H9 (cell line): Measurements from ENCODE around the gene CTSE. TPM values are rescaled to one million over a fixed set of nuclear protein-coding genes. Genes with fewer than 3 reads are reported as not detected.

Source experiments
- DNase-seq: peaks from one replicate; pipeline ENCODE4 v3.0.0-alpha.2; 2017
- H2AFZ ChIP-seq: one replicate; pipeline ENCODE4 v1.6.1; 2013; ENCODE audit warnings: mild to moderate bottlenecking, low read length, control low read depth, moderate library complexity
- H2AK5ac ChIP-seq: 2 replicates; pipeline ENCODE4 v1.6.1; 2013; ENCODE audit warnings: low read length, control low read depth, mixed read lengths; ENCODE audit not compliant: insufficient read length
- H2BK120ac ChIP-seq: one replicate; pipeline ENCODE4 v1.6.1; 2013; ENCODE audit warnings: low read depth, mild to moderate bottlenecking, low read length, control low read depth, inconsistent platforms; ENCODE audit not compliant: poor library complexity, severe bottlenecking
- H2BK12ac ChIP-seq: 2 replicates; pipeline ENCODE4 v1.6.1; 2013; ENCODE audit warnings: low read length, control low read depth, mixed read lengths, low read depth; ENCODE audit not compliant: insufficient read length
- H2BK15ac ChIP-seq: 2 replicates; pipeline ENCODE4 v1.6.1; 2013; ENCODE audit warnings: low read depth, low read length, control low read depth
- H2BK20ac ChIP-seq: one replicate; pipeline ENCODE4 v1.6.1; 2013; ENCODE audit warnings: low read depth, mild to moderate bottlenecking, low read length, control low read depth, inconsistent platforms; ENCODE audit not compliant: poor library complexity, severe bottlenecking
- H2BK5ac ChIP-seq: 2 replicates; pipeline ENCODE4 v1.6.1; 2013; ENCODE audit warnings: low read length, control low read depth, mixed read lengths; ENCODE audit not compliant: insufficient read length
- H3K14ac ChIP-seq: 2 replicates; pipeline ENCODE4 v1.6.1; 2013; ENCODE audit warnings: low read length, control low read depth; ENCODE audit not compliant: insufficient read depth
- H3K18ac ChIP-seq: 2 replicates; pipeline ENCODE4 v1.6.1; 2013; ENCODE audit warnings: low read depth, mild to moderate bottlenecking, mixed read lengths, low read length, control low read depth; ENCODE audit not compliant: insufficient read length
- H3K23ac ChIP-seq: 2 replicates; pipeline ENCODE4 v1.6.1; 2013; ENCODE audit warnings: low read length, control low read depth, mixed read lengths, low read depth; ENCODE audit not compliant: insufficient read length
- H3K23me2 ChIP-seq: 2 replicates; pipeline ENCODE4 v1.6.1; 2013; ENCODE audit warnings: low read depth, mild to moderate bottlenecking, mixed read lengths, low read length, control low read depth; ENCODE audit not compliant: insufficient read length, poor library complexity, severe bottlenecking
- H3K27ac ChIP-seq: 2 replicates; pipeline ENCODE4 v1.5.1; 2013; ENCODE audit warnings: low read length, control low read depth, mixed read lengths, low read depth; ENCODE audit not compliant: insufficient read length
- H3K27me3 ChIP-seq: 2 replicates; pipeline ENCODE4 v1.6.1; 2013; ENCODE audit warnings: low read length, control low read depth, inconsistent platforms; ENCODE audit not compliant: insufficient read depth
- H3K4ac ChIP-seq: 2 replicates; pipeline ENCODE4 v1.6.1; 2013; ENCODE audit warnings: low read depth, mild to moderate bottlenecking, control low read depth, inconsistent platforms, low read length, moderate library complexity
- H3K4me1 ChIP-seq: 2 replicates; pipeline ENCODE4 v1.6.1; 2013; ENCODE audit warnings: low read length, control low read depth, inconsistent platforms; ENCODE audit not compliant: insufficient read depth
- H3K4me2 ChIP-seq: 2 replicates; pipeline ENCODE4 v1.6.1; 2013; ENCODE audit warnings: low read length, control low read depth, mixed read lengths; ENCODE audit not compliant: insufficient read length, insufficient read depth
- H3K56ac ChIP-seq: 2 replicates; pipeline ENCODE4 v1.6.1; 2013; ENCODE audit warnings: low read depth, mild to moderate bottlenecking, mixed read lengths, low read length, control low read depth; ENCODE audit not compliant: insufficient read length
- H3K79me1 ChIP-seq: 2 replicates; pipeline ENCODE4 v1.6.1; 2013; ENCODE audit warnings: low read depth, mild to moderate bottlenecking, moderate library complexity, low read length, control low read depth, inconsistent platforms; ENCODE audit not compliant: insufficient read depth, poor library complexity, severe bottlenecking
- H3K79me2 ChIP-seq: 2 replicates; pipeline ENCODE4 v1.6.1; 2013; ENCODE audit warnings: low read length, control low read depth, inconsistent platforms; ENCODE audit not compliant: insufficient read depth
- H3K9ac ChIP-seq: 2 replicates; pipeline ENCODE4 v1.6.1; 2013; ENCODE audit warnings: low read length, control low read depth, mixed read lengths; ENCODE audit not compliant: insufficient read length; ENCODE audit errors: extremely low read depth
- H3K9me3 ChIP-seq: one replicate; pipeline ENCODE4 v1.6.1; 2013; ENCODE audit warnings: low read depth, low read length, inconsistent platforms; ENCODE audit not compliant: control insufficient read depth
- H3T11ph ChIP-seq: one replicate; pipeline ENCODE4 v1.6.1; 2013; ENCODE audit warnings: mild to moderate bottlenecking, low read length, control low read depth, inconsistent platforms
- H4K20me1 ChIP-seq: one replicate; pipeline ENCODE4 v1.6.1; 2013; ENCODE audit not compliant: control insufficient read depth, insufficient read length, insufficient read depth
- H4K5ac ChIP-seq: 2 replicates; pipeline ENCODE4 v1.6.1; 2013; ENCODE audit warnings: low read depth, mild to moderate bottlenecking, mixed read lengths, low read length, control low read depth; ENCODE audit not compliant: insufficient read length
- H4K8ac ChIP-seq: replicated peaks from 2 replicates; pipeline ENCODE4 v1.6.1; 2013; ENCODE audit warnings: low read length, control low read depth, mixed read lengths, low read depth; ENCODE audit not compliant: insufficient read length
- H4K91ac ChIP-seq: 2 replicates; pipeline ENCODE4 v1.6.1; 2013; ENCODE audit warnings: low read depth, mild to moderate bottlenecking, moderate library complexity, mixed read lengths, low read length, control low read depth; ENCODE audit not compliant: insufficient read length
- H3K27ac Mint-ChIP-seq, 3 experiments: 2 replicates in 2 of 3; 3 replicates in 1 of 3; pipeline ENCODE4 v1.8.0; 2020 to 2021; ENCODE audit warnings: mixed read lengths in 3 of 3, mild to moderate bottlenecking in 1 of 3, moderate library complexity in 1 of 3
- H3K27me3 Mint-ChIP-seq: 2 replicates; pipeline ENCODE4 v1.8.0; 2021; ENCODE audit warnings: low read depth, mild to moderate bottlenecking, moderate library complexity, mixed read lengths
- H3K36me3 Mint-ChIP-seq, 3 experiments: 2 replicates in 2 of 3; 3 replicates in 1 of 3; pipeline ENCODE4 v1.8.0; 2020 to 2021; ENCODE audit warnings: low read depth in 3 of 3, mixed read lengths in 3 of 3; ENCODE audit not compliant: insufficient read depth in 1 of 3
- H3K4me1 Mint-ChIP-seq, 2 experiments: 2 replicates each; pipeline ENCODE4 v1.8.0; 2020; ENCODE audit warnings: mixed read lengths in 2 of 2
- H3K4me3 Mint-ChIP-seq, 2 experiments: 2 replicates in 1 of 2; 3 replicates in 1 of 2; pipeline ENCODE4 v1.8.0; 2020 to 2021; ENCODE audit warnings: mild to moderate bottlenecking in 2 of 2, mixed read lengths in 2 of 2, moderate library complexity in 1 of 2
- H3K9me3 Mint-ChIP-seq, 2 experiments: 2 replicates in 1 of 2; 3 replicates in 1 of 2; pipeline ENCODE4 v1.8.0; 2020; ENCODE audit warnings: mild to moderate bottlenecking in 2 of 2, mixed read lengths in 2 of 2, moderate library complexity in 1 of 2
- WGBS: extraction: QIAGEN DNeasy Blood & Tissue Kit; methylation state at CpG from one replicate; pipeline ENCODE4 v1.1.7; 2013; ENCODE audit warnings: missing lambda C conversion rate, low lambda C conversion rate, mixed read lengths; ENCODE audit not compliant: insufficient read length; ENCODE audit errors: extremely low coverage; 5-methylcytosine and 5-hydroxymethylcytosine counted together
- total RNA-seq: library from RNA; stranded (reverse); gene quantifications from 2 replicates; pipeline ENCODE4 v1.2.1, GENCODE V29; 2021
- TF ChIP-seq, protein P1 (sequence below): fragments of 200-600 bp; sonication (generic); conservative IDR thresholded peaks from 3 replicates; pipeline ENCODE4 v1.8.0; 2021; ENCODE audit warnings: antibody characterized with exemption, mild to moderate bottlenecking

The CTSE gene
- total RNA-seq, 1 experiment from 2014 or later = not detected

DNA sequence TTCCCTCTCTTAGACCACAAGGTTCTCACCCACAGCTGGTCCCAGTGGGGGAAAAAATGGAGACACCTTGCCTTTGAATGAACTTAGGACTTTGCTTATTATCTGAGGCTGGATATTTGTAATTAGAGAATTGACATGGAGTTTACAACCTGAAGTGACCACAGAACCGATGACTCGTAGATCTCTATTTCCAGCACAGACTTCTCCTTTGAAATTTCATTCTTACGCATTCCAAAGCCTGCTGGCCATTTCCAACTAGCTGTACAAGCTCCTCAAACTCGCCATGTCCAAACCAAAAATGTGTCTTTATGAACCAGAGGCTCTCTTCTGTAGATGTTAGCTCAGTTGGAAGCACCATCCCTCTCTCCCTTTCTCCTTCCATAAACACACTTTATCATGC is 32.5 kb downstream of the CTSE start:
- no peaks in the 10 kb centered on the region for H3K79me1 ChIP-seq
- no peak overlapping the region for H3K4me3 Mint-ChIP-seq
- no peak overlapping the region for H2BK20ac ChIP-seq
- H3K4ac ChIP-seq = no peak overlapping the region
- H3K27me3 ChIP-seq = no peaks in the 10 kb centered on the region
- no peak overlapping the region for H2BK5ac ChIP-seq
- H3K9ac ChIP-seq = no peak overlapping the region
- TF ChIP-seq, protein P1, sequence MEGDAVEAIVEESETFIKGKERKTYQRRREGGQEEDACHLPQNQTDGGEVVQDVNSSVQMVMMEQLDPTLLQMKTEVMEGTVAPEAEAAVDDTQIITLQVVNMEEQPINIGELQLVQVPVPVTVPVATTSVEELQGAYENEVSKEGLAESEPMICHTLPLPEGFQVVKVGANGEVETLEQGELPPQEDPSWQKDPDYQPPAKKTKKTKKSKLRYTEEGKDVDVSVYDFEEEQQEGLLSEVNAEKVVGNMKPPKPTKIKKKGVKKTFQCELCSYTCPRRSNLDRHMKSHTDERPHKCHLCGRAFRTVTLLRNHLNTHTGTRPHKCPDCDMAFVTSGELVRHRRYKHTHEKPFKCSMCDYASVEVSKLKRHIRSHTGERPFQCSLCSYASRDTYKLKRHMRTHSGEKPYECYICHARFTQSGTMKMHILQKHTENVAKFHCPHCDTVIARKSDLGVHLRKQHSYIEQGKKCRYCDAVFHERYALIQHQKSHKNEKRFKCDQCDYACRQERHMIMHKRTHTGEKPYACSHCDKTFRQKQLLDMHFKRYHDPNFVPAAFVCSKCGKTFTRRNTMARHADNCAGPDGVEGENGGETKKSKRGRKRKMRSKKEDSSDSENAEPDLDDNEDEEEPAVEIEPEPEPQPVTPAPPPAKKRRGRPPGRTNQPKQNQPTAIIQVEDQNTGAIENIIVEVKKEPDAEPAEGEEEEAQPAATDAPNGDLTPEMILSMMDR = no peak
- no peak overlapping the region for H3K14ac ChIP-seq
- no peak overlapping the region for H4K91ac ChIP-seq
- no peak overlapping the region for H2AFZ ChIP-seq
- no peak overlapping the region for H2BK120ac ChIP-seq
- H3K9me3 Mint-ChIP-seq = no peaks in the 10 kb centered on the region
- H4K5ac ChIP-seq = no peak overlapping the region
- no peaks in the 10 kb centered on the region for H3K79me2 ChIP-seq
- WGBS = no CpG with 5 or more reads among the region's 4 CpGs
- no peaks in the 10 kb centered on the region for H3K9me3 ChIP-seq
- H3K4me1 Mint-ChIP-seq = peaks cover 11 to 25% of the 10 kb centered on the region in 2 experiments
- H2BK12ac ChIP-seq = no peak overlapping the region
- H3K27ac Mint-ChIP-seq = no peak overlapping the region
- H3K27ac ChIP-seq = no peak overlapping the region
- H3K4me2 ChIP-seq = no peak overlapping the region
- H3K18ac ChIP-seq = no peak overlapping the region
- no peak overlapping the region for H3K23ac ChIP-seq
- no peak overlapping the region for H2BK15ac ChIP-seq
- H3K36me3 Mint-ChIP-seq = no peaks in the 10 kb centered on the region; a peak in 1 of 7 replicates
- no peaks in the 10 kb centered on the region for H4K20me1 ChIP-seq
- no peak overlapping the region for H4K8ac ChIP-seq
- no peak overlapping the region for H3T11ph ChIP-seq
- no peaks in the 10 kb centered on the region for H3K4me1 ChIP-seq
- H2AK5ac ChIP-seq = no peak overlapping the region
- no peak overlapping the region for H3K56ac ChIP-seq
- H3K27me3 Mint-ChIP-seq = peaks cover 18% of the 10 kb centered on the region
- no peak for DNase-seq
- no peaks in the 10 kb centered on the region for H3K23me2 ChIP-seq
